Stimulated activated CD4-positive, alpha-beta T cell treated with anti-CD3 and anti-CD28 coated beads, Interleukin-2, amount 100 ng/mL, for 24 hours (primary cell): Measurements from ENCODE around the gene CRYGA.
"Not testable (repeated sequence)": the region's sequence is repeated elsewhere in the genome, so short reads cannot be mapped to it uniquely, and the experiment has no call there.

Experiments
- DNase-seq, 2 donors: peaks; one replicate each; pipeline ENCODE4 v3.0.0-alpha.2; 2020

CRYGA gene

GRCh38 chr2:208164951-208165755 is 1.8 kb upstream of the CRYGA start:
- DNase-seq, result no peak

GRCh38 chr2:208156439-208156838 is 7.0 kb downstream of the CRYGA start:
- no peak for DNase-seq

GRCh38 chr2:208153156-208153555 is 10.2 kb downstream of the CRYGA start:
- no peak for DNase-seq

- DNase-seq, result no peak
Observed at GRCh38 chr2:208150956-208151355, 12.4 kb downstream of the CRYGA start.

- DNase-seq, result no peak
Observed at GRCh38 chr2:208150094-208150493, 13.3 kb downstream of the CRYGA start.

- DNase-seq, result no peak
Observed at GRCh38 chr2:208148803-208149202, 14.6 kb downstream of the CRYGA start.

GRCh38 chr2:208147759-208148158 is 15.6 kb downstream of the CRYGA start:
- no peak for DNase-seq

- DNase-seq, result no peak
Observed at GRCh38 chr2:208147008-208147407, 16.4 kb downstream of the CRYGA start.

GRCh38 chr2:208146006-208146405 is 17.4 kb downstream of the CRYGA start, which contains the start of gene CRYGB:
CRYGB (minus strand) TSS chr2:208146158; CDS start chr2:208146120, 38 bp downstream.
- no peak for DNase-seq

- DNase-seq, result no peak
Observed at GRCh38 chr2:208142925-208143799, 20.2 kb downstream of the CRYGA start.

GRCh38 chr2:208142240-208142924 is 21.0 kb downstream of the CRYGA start:
- no peak for DNase-seq

- no peak for DNase-seq
Observed at GRCh38 chr2:208139447-208139846, 23.9 kb downstream of the CRYGA start.

- not testable (repeated sequence) for DNase-seq
Observed at GRCh38 chr2:208138334-208138733, 25.1 kb downstream of the CRYGA start.

- DNase-seq, result no peak
Observed at GRCh38 chr2:208136716-208137094, 26.7 kb downstream of the CRYGA start.

GRCh38 chr2:208135794-208136715 is 27.3 kb downstream of the CRYGA start:
- DNase-seq, result no peak

GRCh38 chr2:208134928-208135586 is 28.3 kb downstream of the CRYGA start:
- DNase-seq, result no peak

GRCh38 chr2:208130712-208131110 is 32.7 kb downstream of the CRYGA start:
- DNase-seq, result no peak

- no peak for DNase-seq
Observed at GRCh38 chr2:208129744-208130711, 33.4 kb downstream of the CRYGA start, which contains the start of gene CRYGC. CRYGC (minus strand) TSS chr2:208129828; CDS start chr2:208129792, 36 bp downstream.

- DNase-seq, result no peak
Observed at GRCh38 chr2:208128136-208128535, 35.3 kb downstream of the CRYGA start.

GRCh38 chr2:208127090-208127489 is 36.3 kb downstream of the CRYGA start:
- DNase-seq, result no peak
